Erythroblast (primary cell): Measurements from ENCODE around the gene GRM8.

Experiments
- DNase-seq, 2 experiments: peaks; one replicate each; lab custom pipeline; 2025; lab: John Stamatoyannopoulos, UW
- GATA1 ChIP-seq: IDR thresholded peaks from 2 replicates; pipeline ENCODE4 v1.6.1; 2011; ENCODE audit warnings: low read depth, mild to moderate bottlenecking, control low read depth, low read length, moderate library complexity
- POLR2A ChIP-seq: IDR thresholded peaks from 2 replicates; pipeline ENCODE4 v1.6.1; 2011; ENCODE audit warnings: mild to moderate bottlenecking, low read length

The GRM8 gene

DNA sequence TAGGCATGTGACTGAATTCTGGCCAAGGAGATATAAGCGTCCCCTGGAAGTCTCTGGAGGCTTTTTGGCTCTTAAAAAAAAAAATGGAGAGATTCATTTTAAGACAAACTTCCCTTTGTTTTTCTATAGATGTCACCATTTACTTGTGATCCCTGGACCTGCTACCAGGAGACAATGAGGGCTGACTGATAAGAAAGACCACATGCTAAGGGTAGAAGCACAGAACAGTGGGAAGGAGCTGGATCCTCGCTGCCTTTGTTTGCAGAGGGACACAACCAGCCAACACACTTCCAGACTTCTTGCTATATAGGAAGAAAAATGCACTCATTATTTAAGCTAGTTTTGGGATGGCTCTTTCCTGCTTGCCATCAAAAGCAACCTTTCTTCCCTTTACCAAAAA is 172.2 kb downstream of the GRM8 start:
- TF ChIP-seq POLR2A (no peak), GATA1 (no peak)

DNA sequence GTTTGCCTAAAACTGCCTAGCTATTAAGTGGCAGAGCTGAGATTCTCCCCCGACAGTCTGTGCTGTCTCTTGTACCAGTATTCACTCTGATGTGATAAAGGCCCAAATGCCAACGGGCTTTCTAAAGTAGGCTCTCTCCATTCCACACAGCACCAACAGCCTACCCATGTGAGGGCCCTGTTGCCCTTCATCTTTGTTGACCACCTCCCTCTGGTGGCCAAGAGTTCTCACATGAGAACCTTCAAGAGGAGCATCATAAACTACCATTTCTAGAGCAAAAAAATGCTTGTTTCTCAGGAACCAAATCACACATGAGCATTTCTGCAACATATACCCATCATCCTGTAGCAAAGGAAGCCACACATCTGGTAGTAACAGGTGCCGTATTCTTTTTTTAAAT is 185.8 kb downstream of the GRM8 start:
- TF ChIP-seq GATA1 = no peak
- no peak for TF ChIP-seq POLR2A
- DNase-seq = peak in 1 of 2 experiments; percentile 3

More for the DNA sequence above, 172.2 kb downstream of the GRM8 start:
- no peak for DNase-seq

DNA sequence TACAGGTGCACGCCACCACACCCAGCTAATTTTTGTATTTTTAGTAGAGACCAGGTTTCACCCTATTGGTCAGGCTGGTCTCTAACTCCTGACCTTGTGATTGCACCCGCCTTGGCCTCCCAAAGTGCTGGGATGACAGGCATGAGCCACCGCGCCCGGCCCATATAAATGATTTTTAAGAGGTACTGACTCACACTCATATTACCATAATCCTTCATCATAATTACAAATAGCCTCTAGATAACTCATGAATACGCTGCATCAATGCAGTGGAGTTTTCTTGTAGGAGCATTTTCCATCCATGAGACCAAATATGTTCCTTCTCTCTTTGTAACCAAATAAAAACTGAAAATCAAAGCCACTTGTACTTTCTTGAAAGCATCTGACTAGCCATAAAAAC is 193.3 kb downstream of the GRM8 start:
- DNase-seq = no peak
- TF ChIP-seq POLR2A (no peak), GATA1 (no peak)

DNA sequence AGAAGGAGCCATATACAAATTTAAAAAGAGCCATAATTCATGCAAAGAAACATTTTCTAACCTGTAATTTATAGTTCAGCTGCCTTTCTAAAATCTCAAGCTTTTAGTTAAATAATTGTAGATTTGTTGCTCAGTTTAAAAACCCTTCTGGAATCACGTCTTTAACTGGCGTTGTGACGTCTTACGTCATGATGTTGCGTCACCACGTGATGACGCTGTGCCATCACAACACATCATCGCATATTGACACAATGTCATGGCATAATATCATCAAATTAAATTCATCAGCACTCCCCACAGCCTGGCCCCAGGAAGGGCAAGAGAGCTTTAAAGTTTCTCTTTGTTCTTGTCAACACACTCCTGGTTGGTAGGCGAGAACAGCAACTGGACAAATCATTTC is 194.8 kb downstream of the GRM8 start:
- TF ChIP-seq POLR2A (no peak), GATA1 (no peak)
- peak in 1 of 2 experiments; percentile 7 for DNase-seq

DNA sequence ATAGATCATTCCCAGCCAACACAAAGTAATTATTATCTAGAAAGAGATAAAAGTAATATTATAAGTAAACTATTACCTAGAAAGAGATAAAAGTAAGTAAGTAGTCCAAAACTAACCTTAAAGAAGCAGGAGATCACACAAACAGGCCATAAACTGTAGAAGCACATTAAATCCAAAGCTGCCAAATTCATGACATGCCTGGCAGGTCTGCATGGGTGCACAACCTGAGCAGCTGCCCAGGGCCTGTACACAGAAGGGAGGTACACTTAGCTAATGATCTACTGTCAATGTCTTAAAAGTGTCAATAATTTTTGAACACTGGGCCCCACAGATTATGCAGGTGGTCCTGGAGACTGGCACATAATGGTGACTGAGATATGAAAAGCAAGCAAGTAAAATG is 196.5 kb downstream of the GRM8 start:
- TF ChIP-seq POLR2A = no peak
- TF ChIP-seq GATA1 = no peak
- DNase-seq = no peak

DNA sequence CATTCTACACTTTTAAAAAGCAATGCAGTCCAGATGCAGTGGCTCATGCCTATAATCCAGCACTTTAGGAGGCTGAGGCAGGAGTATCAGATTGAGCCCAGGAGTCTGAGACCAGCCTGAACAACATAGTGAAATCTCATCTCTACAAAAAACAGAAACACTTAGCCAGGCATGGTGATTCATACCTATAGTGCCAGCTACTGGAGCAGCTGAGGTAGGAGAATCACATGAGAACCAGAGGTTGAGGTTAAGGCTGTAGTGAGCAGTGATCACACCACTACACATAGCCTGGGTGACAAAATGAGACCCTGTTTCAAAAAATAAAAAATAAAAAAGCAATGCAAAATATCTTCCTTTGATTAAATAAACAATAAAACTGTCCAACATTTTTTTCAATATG is 205.2 kb downstream of the GRM8 start:
- no peak for TF ChIP-seq GATA1
- no peak for TF ChIP-seq POLR2A
- no peak for DNase-seq

DNA sequence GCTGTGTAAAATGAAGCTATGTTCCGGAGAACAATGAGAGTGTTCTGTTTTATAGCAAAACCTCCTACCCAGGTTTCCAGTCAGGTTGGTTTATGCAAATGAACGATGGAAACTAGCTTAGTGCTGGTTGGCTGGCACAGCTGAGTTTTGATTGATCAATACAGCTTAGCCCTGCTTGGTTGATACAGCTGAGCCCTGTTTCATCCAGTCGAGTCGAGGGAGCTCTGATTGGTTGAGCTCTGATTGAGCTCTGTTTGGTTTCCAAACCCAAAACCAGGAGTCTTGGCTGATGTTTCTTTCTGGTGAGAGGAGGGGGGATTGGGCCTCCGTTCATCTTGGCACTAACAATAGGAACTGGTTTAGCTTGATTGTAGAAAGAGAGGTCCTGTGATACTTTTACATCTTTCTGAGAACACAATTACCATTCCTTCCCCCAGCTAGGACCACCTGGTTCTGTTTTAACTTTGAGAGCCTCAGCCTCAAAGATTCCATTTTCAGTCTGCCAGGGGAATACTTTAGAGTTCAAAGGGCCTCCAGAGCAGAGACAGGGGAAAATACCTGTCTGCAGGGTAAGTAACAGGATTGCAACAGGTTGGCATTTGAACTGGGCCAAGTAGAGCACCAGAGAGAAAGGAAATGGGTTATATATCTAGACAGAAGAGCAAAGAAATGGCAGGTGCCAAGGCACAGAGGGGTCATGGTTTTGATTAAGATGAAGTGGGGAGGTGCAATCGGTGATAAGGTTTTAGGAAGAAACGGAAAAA is 210.9 kb downstream of the GRM8 start:
- no peak for TF ChIP-seq POLR2A
- TF ChIP-seq GATA1 = no peak
- no peak for DNase-seq

DNA sequence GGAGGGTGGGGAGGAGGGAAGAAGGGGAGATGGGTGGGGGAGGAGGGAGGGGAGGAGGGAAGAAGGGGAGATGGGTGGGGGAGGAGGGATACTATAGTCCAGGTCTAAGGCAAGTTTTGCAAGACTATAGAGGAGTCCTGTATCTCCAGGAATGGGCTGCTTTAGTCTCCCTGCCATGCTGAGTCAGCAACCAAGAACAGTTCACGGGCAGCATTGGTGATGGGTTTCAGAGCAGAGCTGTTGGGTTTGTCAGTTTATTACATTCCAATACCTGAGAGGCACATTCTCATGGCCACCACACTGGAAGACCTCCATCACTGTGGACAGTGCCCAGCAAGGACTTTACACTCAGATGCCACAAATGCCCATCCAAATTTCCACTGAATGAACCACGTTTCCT is 212.7 kb downstream of the GRM8 start:
- TF ChIP-seq GATA1 (no peak), POLR2A (no peak)
- DNase-seq = no peak

DNA sequence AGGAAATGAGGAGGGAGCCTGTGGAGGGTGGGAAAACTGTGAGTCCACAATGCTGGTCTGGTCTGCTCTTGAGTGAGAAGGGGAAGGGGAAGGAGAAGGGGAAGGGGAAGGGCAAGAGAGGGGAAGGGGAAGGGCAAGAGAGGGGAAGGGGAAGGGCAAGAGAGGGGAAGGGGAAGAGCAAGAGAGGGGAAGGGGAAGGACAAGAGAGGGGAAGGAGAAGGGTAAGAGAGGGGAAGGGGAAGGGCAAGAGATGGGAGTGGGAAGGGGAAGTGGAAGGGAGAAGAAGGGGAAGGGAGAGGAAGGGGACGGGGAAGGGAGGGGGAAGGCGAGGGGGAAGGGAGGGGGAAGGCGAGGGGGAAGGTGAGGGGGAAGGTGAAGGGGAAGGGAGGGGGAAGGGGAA is 213.2 kb downstream of the GRM8 start:
- DNase-seq = no peak
- no peak for TF ChIP-seq GATA1
- no peak for TF ChIP-seq POLR2A

DNA sequence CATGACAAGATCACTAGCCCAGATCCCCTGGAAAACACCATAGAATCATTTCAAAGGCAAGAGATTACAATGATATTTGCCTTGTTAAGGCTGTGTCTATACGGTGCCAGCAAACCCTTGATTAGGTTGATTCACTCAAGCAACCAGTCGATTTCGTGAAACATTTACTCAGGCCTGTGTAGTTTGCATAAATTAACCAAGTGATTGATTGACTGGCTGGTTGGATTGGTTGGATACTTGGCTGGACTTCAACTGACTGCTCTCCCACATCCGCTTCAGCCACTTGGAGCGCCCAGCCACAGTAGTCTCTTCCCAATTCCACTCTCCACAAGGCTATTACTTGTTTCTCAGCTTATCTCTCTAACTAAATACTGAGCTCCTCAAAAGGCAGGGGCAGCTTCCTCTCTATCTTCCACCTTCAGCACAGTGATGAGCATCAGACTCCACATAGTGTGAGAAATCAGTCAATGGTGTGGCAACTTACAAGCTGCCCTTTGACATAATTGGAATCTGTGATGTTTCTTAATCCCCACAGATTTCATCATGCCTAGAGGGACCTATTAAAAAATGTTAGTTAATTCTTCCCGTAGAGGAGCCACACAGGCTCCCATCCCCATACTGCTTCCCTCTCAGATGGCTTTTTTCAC is 217.4 kb downstream of the GRM8 start:
- DNase-seq = no peak
- no peak for TF ChIP-seq GATA1
- no peak for TF ChIP-seq POLR2A

DNA sequence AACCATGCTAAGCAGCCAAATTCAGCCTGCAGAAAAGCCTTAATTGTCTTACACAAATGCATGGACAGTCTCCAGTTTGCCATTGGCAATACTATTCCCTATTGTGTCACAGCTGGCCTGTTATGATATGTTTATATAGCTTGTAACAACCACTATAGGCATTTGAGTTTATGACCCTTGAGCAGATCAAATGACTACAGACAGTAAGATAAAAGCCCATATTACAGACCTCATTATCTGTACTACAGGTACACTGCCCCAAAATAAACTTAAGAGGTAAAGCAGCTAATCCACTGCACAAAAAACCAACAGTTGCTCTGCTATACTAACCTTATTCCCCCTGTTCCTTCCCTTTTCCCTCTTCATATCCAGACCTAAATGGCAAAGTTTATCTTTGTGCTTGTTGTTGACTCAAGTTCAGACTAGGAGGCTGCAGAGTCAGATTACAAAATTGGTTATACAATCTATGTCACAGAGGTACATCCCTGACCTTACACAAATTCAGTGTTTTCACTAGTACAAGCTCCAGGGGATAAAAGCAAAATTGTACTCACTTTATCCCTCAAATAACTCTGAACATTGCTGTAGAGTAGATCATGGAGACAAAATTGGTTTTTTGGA is 218.4 kb downstream of the GRM8 start:
- no peak for TF ChIP-seq POLR2A
- no peak for TF ChIP-seq GATA1
- no peak for DNase-seq

DNA sequence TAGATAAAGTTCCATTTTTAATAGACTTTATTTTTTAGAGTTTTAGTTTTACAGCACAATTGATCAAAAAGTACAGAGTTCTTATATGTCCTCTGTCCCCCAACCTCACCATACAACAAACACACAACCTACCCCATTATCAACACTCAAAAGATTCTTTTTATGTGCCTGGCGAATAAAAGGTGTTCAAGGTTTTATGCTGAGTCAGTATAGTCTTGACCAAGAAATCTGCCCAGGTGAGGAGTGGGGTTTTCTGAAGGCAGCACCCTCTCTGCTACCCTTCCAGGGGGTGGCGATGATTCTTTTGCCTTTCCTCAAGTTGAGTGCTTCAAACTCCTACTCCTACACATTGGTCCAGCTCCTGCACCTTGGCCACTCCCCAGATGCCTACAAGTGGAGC is 222.9 kb downstream of the GRM8 start:
- TF ChIP-seq POLR2A = no peak
- TF ChIP-seq GATA1 = no peak
- no peak for DNase-seq

DNA sequence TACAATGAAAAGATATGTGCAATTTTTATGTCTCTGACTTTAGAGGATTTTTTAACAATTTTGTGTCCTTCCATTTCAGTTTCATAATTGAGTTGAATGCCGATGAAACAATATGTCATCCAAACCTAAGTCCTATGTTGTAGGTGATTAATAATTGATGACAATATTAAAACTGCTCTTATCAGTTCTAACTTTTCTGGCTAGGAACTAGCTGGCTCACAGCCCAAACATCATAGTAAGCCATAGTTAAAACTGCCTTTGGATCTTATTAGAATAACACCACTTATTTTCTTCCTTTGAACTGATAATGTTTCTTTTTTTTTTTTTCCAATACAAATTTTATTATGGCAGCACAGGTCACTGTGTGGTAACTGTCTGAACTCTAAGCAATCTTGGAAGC is 230.9 kb downstream of the GRM8 start:
- DNase-seq = no peak
- no peak for TF ChIP-seq GATA1
- no peak for TF ChIP-seq POLR2A
